ENCODE results near the gene C16orf74. TPM values are rescaled to one million over a fixed set of nuclear protein-coding genes. Genes with fewer than 3 reads are reported as not detected.

The C16orf74 gene
- total RNA-seq, 1 donor from 2014 or later: 3.1 TPM

- H3K27me3 Mint-ChIP-seq: peaks cover 40% of the 10 kb centered on the region
- no peak overlapping the region for H3K27ac Mint-ChIP-seq
- H3K36me3 Mint-ChIP-seq: no peaks in the 10 kb centered on the region
- peaks cover 12% of the 10 kb centered on the region for H3K4me1 Mint-ChIP-seq (ENCODE audit: unreplicated experiment)
- no peak overlapping the region for H3K4me3 Mint-ChIP-seq
- TF ChIP-seq CTCF (conservative IDR thresholded peaks at IDR 0.05): no peak
- no peak for DNase-seq (ENCODE audit: extremely low spot score, unreplicated experiment)
- no peaks in the 10 kb centered on the region for H3K9me3 Mint-ChIP-seq
Measured at GRCh38 chr16:85753976-85754375, 3.1 kb upstream of the C16orf74 start.

- DNase-seq (ENCODE audit: extremely low spot score, unreplicated experiment): no peak
- Mint-ChIP-seq H3K4me1 (ENCODE audit: unreplicated experiment) (peaks cover 12% of the 10 kb centered on the region), H3K9me3 (no peaks in the 10 kb centered on the region), H3K27ac (peak overlapping the region; percentile 11), H3K36me3 (no peaks in the 10 kb centered on the region), H3K4me3 (no peak overlapping the region), H3K27me3 (peaks cover 40% of the 10 kb centered on the region)
- no peak for TF ChIP-seq CTCF (conservative IDR thresholded peaks at IDR 0.05)
Measured at GRCh38 chr16:85753559-85753958, 2.7 kb upstream of the C16orf74 start.

- peak overlapping the region; percentile 67 for H3K4me3 Mint-ChIP-seq
- no peaks in the 10 kb centered on the region for H3K36me3 Mint-ChIP-seq
- H3K4me1 Mint-ChIP-seq (ENCODE audit: unreplicated experiment): peaks cover 12% of the 10 kb centered on the region
- peaks cover 43% of the 10 kb centered on the region for H3K27me3 Mint-ChIP-seq
- peak; percentile 41 for TF ChIP-seq CTCF (conservative IDR thresholded peaks at IDR 0.05)
- peak overlapping the region; percentile 48 for H3K27ac Mint-ChIP-seq
- DNase-seq (ENCODE audit: extremely low spot score, unreplicated experiment): no peak
- H3K9me3 Mint-ChIP-seq: no peaks in the 10 kb centered on the region
Measured at GRCh38 chr16:85752511-85753420, 1.9 kb upstream of the C16orf74 start.

- peaks cover 12% of the 10 kb centered on the region for H3K4me1 Mint-ChIP-seq (ENCODE audit: unreplicated experiment)
- no peaks in the 10 kb centered on the region for H3K36me3 Mint-ChIP-seq
- H3K4me3 Mint-ChIP-seq: peak overlapping the region; percentile 72
- peak overlapping the region; percentile 18 for H3K27ac Mint-ChIP-seq
- no peaks in the 10 kb centered on the region for H3K9me3 Mint-ChIP-seq
- DNase-seq (ENCODE audit: extremely low spot score, unreplicated experiment): no peak
- no peak for TF ChIP-seq CTCF (conservative IDR thresholded peaks at IDR 0.05)
- H3K27me3 Mint-ChIP-seq: peaks cover 40% of the 10 kb centered on the region
Measured at GRCh38 chr16:85751698-85752501, 1.0 kb upstream of the C16orf74 start.

GRCh38 chr16:85750146-85750826 lies 610 bp downstream of the C16orf74 start:
- H3K4me3 Mint-ChIP-seq: peak overlapping the region; percentile 90
- no peaks in the 10 kb centered on the region for H3K9me3 Mint-ChIP-seq
- H3K36me3 Mint-ChIP-seq: no peaks in the 10 kb centered on the region
- H3K27ac Mint-ChIP-seq: peak overlapping the region; percentile 43
- H3K27me3 Mint-ChIP-seq: peaks cover 42% of the 10 kb centered on the region
- TF ChIP-seq CTCF (conservative IDR thresholded peaks at IDR 0.05): peak; percentile 20
- no peak for DNase-seq (ENCODE audit: extremely low spot score, unreplicated experiment)
- H3K4me1 Mint-ChIP-seq (ENCODE audit: unreplicated experiment): peaks cover 12% of the 10 kb centered on the region
